K562 (cell line): ENCODE measurements around the gene KIFC3.

ENCODE experiments used
- BCL6 ChIP-seq: fragments of 250-450 bp; sonication (Bioruptor Pico); IDR thresholded peaks from 2 replicates; pipeline ENCODE4 v1.4.0; 2020
- IRF2 ChIP-seq: sonication (generic); formaldehyde crosslinking; IDR thresholded peaks from 2 replicates; pipeline ENCODE4 v1.8.1; 2022; ENCODE audit warnings: mild to moderate bottlenecking, missing genetic modification reagents
- ZNF699 ChIP-seq: fragments of 250-450 bp; sonication (Bioruptor Pico); IDR thresholded peaks from 2 replicates; pipeline ENCODE4 v1.8.0; 2021; ENCODE audit warnings: mild to moderate bottlenecking, moderate library complexity; ENCODE audit not compliant: insufficient replicate concordance
- TF ChIP-seq, protein P1 (sequence below): sonication (generic); formaldehyde crosslinking; IDR thresholded peaks from 2 replicates; pipeline ENCODE4 v1.9.0; 2022; ENCODE audit warnings: mild to moderate bottlenecking, missing genetic modification reagents

DNA sequence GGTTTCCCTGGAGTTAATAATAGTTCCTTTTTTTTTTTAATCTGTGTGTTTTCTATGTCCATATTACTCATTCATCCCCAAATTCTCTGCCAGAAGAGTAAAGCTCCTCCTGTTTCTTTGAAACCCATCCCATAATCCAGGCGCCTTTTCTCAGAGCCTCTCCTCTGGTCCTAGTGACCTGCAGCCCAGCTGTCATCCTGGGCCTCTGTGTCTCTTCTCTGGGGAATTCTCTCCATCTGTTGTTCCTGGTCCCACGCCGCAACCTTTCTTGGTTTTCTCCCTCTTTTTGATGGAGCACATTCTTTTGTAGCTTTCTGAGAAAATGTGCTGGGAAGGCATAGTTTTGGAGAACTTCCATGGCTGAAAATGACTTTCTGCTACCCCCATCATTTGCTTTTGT is 56.5 kb downstream of the KIFC3 start:
- TF ChIP-seq, protein P1, sequence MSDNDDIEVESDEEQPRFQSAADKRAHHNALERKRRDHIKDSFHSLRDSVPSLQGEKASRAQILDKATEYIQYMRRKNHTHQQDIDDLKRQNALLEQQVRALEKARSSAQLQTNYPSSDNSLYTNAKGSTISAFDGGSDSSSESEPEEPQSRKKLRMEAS (CRISPR knock-in tag), result no peak
- TF ChIP-seq ZNF699 (CRISPR knock-in tag) (no peak), BCL6 (CRISPR knock-in tag) (no peak), IRF2 (CRISPR knock-in tag) (no peak)
